Naive thymus-derived CD8-positive, alpha-beta T cell (primary cell): ENCODE measurements around the gene ERCC6L2. TPM values are rescaled to one million over a fixed set of nuclear protein-coding genes. Genes with fewer than 3 reads are reported as not detected.

ENCODE experiments used
- ATAC-seq, 2 donors: fragments of 150-1000 bp; cut with Tn5 transposase in 1 of 2; sonication (Bioruptor Pico), chemical (Tn5 transposase) in 1 of 2; 1 replicate in 1 of 2; 2 replicates in 1 of 2; pipeline ENCODE4 v1.10.0; 2021; ENCODE audit warnings: mild to moderate bottlenecking in 2 of 2, moderate library complexity in 2 of 2
- POLR2A ChIA-PET: fragments of 350-600 bp; sonication (Branson Sonifier 250); formaldehyde crosslinking; loops from one replicate; lab custom pipeline; 2021; ENCODE audit warnings: antibody characterized with exemption; lab: Charles Lee
- DNase-seq, 10 donors: peaks; one replicate each; pipeline versions ENCODE4 v3.0.0 to v3.0.0-alpha.2; 2020 to 2022
- H3K27ac Mint-ChIP-seq, 10 donors: one replicate each; pipeline ENCODE4 v1.8.0; 2020 to 2022; ENCODE audit warnings: mild to moderate bottlenecking in 10 of 10, mixed read lengths in 10 of 10, moderate library complexity in 4 of 10, inconsistent platforms in 1 of 10
- H3K27me3 Mint-ChIP-seq, 5 donors: one replicate each; pipeline ENCODE4 v1.8.0; 2021 to 2022; ENCODE audit warnings: mixed read lengths in 5 of 5
- H3K36me3 Mint-ChIP-seq, 3 donors: one replicate each; pipeline ENCODE4 v1.8.0; 2020 to 2022; ENCODE audit warnings: mixed read lengths in 3 of 3, mild to moderate bottlenecking in 2 of 3, inconsistent platforms in 1 of 3
- H3K4me1 Mint-ChIP-seq, 4 donors: one replicate each; pipeline ENCODE4 v1.8.0; 2021 to 2022; ENCODE audit warnings: mixed read lengths in 4 of 4
- H3K4me3 Mint-ChIP-seq, 10 donors: one replicate each; pipeline ENCODE4 v1.8.0; 2020 to 2022; ENCODE audit warnings: mild to moderate bottlenecking in 10 of 10, mixed read lengths in 10 of 10, moderate library complexity in 6 of 10, inconsistent platforms in 1 of 10
- H3K9me3 Mint-ChIP-seq, 9 donors: one replicate each; pipeline ENCODE4 v1.8.0; 2020 to 2022; ENCODE audit warnings: mixed read lengths in 9 of 9, mild to moderate bottlenecking in 3 of 9, inconsistent platforms in 1 of 9, moderate library complexity in 1 of 9
- polyA plus RNA-seq, 3 donors: library from polyadenylated mRNA; unstranded; fragments of 300-500 nt; fragmentation: Illumina TruSeq; gene quantifications; one replicate each; pipeline ENCODE4 v1.2.3, GENCODE V29; 2021
- total RNA-seq, 8 experiments: library from RNA in 2 of 8; stranded (reverse) in 2 of 8; gene quantifications; one replicate each; pipeline ENCODE4 v1.2.3 and lab custom pipeline; 2021 to 2026

The ERCC6L2 gene, protein sequence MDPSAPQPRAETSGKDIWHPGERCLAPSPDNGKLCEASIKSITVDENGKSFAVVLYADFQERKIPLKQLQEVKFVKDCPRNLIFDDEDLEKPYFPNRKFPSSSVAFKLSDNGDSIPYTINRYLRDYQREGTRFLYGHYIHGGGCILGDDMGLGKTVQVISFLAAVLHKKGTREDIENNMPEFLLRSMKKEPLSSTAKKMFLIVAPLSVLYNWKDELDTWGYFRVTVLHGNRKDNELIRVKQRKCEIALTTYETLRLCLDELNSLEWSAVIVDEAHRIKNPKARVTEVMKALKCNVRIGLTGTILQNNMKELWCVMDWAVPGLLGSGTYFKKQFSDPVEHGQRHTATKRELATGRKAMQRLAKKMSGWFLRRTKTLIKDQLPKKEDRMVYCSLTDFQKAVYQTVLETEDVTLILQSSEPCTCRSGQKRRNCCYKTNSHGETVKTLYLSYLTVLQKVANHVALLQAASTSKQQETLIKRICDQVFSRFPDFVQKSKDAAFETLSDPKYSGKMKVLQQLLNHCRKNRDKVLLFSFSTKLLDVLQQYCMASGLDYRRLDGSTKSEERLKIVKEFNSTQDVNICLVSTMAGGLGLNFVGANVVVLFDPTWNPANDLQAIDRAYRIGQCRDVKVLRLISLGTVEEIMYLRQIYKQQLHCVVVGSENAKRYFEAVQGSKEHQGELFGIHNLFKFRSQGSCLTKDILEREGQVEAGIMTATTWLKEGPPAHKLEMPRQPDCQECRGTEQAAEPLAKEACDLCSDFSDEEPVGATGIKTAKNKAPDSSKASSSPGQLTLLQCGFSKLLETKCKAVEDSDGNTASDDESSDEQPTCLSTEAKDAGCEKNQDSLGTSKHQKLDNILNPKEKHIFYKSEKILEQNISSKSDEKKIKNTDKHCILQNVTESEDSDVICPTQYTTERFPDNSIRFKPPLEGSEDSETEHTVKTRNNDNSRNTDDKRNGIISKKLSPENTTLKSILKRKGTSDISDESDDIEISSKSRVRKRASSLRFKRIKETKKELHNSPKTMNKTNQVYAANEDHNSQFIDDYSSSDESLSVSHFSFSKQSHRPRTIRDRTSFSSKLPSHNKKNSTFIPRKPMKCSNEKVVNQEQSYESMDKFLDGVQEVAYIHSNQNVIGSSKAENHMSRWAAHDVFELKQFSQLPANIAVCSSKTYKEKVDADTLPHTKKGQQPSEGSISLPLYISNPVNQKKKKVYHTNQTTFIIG (N-terminal part only)
- total RNA-seq (10 to 100 TPM; 78.0 to 78.4 TPM), polyA plus RNA-seq (10 to 100 TPM; 45.7 to 89.4 (median 62.8) TPM), total RNA-seq (lab: John Stamatoyannopoulos, UW) (75.1 to 171 (median 140) reads per million in 6 experiments)

DNA sequence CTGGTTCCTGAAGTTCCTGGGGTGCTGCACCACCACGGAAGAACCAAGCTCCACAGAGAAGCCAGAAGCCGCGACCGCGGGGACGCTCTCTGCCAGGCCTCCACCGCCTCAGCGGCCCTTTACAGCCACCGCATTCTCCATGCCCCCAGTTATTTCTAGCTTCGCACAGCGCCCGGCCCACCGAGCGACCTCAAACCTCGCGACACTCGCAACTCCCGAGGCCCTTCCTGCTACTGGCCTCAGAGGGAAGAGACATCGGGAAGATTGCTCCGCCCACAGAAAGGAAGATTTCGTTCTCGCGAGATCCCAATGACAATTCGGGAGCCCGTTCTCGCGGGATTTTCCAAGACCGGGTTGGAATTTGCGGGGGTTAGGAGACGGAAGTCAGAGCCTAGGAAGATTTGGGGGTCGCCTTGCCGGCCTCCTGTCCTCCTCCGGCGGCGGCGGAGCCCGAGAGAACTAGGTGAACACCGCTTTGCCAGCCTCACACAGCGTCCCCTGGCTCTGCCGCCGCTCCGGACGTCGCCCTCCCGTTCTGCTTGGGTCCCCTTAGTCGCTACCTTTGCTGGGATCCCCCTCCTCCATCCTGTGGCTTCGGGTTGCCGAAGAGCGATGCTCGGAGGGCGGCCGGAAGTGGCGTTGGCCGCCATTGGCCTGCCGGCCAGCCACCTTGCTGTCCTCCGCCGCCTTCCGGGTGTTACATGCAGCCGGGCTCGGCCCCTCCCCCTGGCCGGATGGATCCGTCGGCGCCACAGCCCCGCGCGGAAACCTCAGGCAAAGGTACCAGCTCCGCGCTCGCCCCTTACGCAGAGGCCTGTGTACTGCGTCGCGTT lies at the start of gene ERCC6L2:
Gene ERCC6L2, plus strand, starts transcription at position 387 of the 833 bp plus-strand sequence. Its CDS starts 348 bp downstream, at position 735.
- Mint-ChIP-seq H3K4me1 (peaks cover 13 to 37% (median 27%) of the 10 kb centered on the region in 4 donors), H3K9me3 (peaks cover 0 to 22% (median 12%) of the 10 kb centered on the region in 9 donors), H3K27me3 (no peaks in the 10 kb centered on the region), H3K4me3 (no peak within 1 kb of the TSS), H3K27ac (no peak within 1 kb of the TSS), H3K36me3 (peaks cover 22 to 41% (median 41%) of the 10 kb centered on the region in 3 donors)
- ATAC-seq (peak; percentile 74 to 76), DNase-seq (peak; percentile 82 to 96 (median 92))
- POLR2A ChIA-PET: interaction anchor here (0.5 to 5.8 kb wide), 29 partner anchors 12 to 381 kb away, joined by 3 to 120 read pairs (median 5); no protein-coding TSS in a partner anchor

DNA sequence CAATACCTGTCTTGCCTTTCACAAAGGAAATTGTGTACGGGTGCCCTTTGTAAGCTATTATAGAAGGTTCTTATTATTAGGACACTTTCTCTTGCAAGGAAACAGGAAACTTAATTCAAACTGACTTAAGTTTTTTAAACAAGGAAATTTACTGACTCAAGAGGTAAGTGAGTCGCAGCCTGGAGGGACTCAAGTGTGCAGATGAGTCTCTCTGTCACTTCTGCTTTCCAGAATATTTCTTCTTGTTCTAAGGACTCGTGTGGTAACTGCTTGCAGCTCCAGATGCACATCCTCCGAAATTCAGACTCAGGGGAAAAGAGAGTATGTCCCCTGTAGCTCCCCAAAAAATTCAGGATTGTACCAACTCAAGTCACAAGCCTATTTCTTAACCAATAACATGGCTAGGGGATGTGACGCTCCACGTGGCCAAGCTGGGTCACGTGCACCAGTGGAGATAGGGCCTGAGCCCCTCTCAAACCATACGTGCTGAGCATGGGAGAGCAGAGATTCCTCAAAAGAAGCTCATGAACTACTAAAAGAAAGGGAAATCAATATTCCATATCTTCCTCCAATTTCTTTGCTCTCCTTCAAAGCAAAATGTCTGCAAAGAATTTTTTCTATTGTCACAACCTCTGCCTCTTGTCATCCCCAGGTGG lies 49.2 kb upstream of the ERCC6L2 start:
- Mint-ChIP-seq H3K27me3 (peaks cover 0 to 9% (median 0%) of the 10 kb centered on the region in 5 donors), H3K36me3 (peaks cover 0 to 2% (median 0%) of the 10 kb centered on the region in 3 donors), H3K4me1 (peaks cover 10 to 19% (median 12%) of the 10 kb centered on the region in 4 donors), H3K9me3 (no peaks in the 10 kb centered on the region), H3K4me3 (no peak overlapping the region), H3K27ac (no peak overlapping the region)
- DNase-seq: no peak
- no peak for ATAC-seq
- POLR2A ChIA-PET: no interaction called here

DNA sequence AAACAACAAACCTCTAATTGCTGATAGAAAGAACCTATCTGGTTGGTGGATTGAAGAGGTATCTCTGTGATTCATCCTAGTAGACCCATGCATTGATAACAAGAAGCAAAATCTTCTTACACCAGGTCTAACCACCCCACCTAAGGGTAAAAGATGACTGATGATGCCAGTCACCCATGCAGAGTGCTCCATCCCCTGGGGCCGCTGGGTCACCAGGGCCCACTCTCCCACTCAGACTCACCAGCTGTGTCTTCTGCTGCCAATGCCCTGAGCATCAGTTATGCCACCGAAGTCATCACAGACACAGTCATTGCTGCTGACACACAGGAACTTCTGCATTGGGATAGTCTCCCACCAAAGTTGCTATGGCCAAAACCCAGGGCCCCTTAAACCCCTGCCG lies 44.7 kb upstream of the ERCC6L2 start:
- H3K36me3 Mint-ChIP-seq: peaks cover 0 to 2% (median 0%) of the 10 kb centered on the region in 3 donors
- peaks cover 0 to 12% (median 0%) of the 10 kb centered on the region in 5 donors for H3K27me3 Mint-ChIP-seq
- no peak overlapping the region for H3K4me3 Mint-ChIP-seq
- ATAC-seq (no peak), DNase-seq (no peak)
- H3K4me1 Mint-ChIP-seq: peaks cover 10 to 19% (median 15%) of the 10 kb centered on the region in 4 donors
- H3K9me3 Mint-ChIP-seq: no peaks in the 10 kb centered on the region
- H3K27ac Mint-ChIP-seq: no peak overlapping the region
- POLR2A ChIA-PET: no interaction called here

DNA sequence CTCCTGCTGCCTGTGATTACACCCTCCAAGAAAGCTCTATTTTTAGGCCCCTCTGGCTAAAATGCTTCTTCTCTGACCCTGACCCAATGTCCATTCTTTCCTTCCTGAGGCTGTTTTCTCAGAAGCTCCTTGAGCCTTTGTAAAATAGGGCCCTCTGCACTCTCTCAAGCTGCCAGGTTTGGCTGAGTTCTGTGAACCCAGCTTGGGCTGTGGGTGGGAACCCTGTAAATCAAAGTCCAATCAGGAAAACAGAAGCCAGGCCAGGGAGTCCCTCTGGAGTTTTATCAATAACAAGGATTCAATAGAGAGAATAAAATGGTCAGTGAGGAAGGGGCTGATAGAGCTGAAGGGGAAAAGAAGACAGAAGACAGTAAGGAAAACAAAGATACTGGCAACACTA lies 43.7 kb upstream of the ERCC6L2 start:
- DNase-seq: no peak
- Mint-ChIP-seq H3K36me3 (peaks cover 0 to 2% (median 0%) of the 10 kb centered on the region in 3 donors), H3K27ac (peak overlapping the region in 3 of 10 donors; percentile 35 to 80 (median 45)), H3K9me3 (no peaks in the 10 kb centered on the region), H3K4me3 (no peak overlapping the region), H3K4me1 (peaks cover 10 to 18% (median 15%) of the 10 kb centered on the region in 4 donors), H3K27me3 (peaks cover 0 to 12% (median 0%) of the 10 kb centered on the region in 5 donors)
- POLR2A ChIA-PET: no interaction called here
- ATAC-seq: no peak

DNA sequence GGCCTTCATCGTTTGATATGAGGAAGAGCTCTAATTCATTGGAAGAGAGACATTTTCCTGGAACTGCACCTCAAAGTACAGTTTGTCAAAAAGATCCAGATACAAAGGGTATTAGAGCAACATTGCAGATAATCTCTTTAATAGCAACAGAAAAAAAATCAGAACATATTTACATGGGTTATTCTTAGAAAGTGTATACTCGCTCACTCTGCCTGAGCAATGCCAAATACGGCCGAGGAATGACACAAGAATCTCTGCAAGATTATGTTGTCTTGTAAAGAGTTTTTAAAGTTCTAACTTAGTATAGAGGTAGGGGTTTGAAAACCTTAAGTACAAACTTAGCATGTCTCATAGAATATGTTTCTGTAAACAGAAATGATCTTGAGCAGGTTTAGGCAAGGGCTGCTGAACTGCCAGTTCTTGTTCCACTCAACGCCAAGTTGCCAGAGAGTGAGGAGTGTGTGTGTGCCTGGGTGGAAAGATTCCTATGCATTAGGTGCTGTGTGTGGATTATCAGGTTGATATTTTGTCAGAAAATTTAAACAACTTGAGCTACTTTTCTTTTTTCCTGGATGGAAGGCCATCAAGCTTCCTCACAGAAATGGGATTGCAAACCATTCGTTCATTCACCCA lies 41.8 kb upstream of the ERCC6L2 start:
- H3K4me3 Mint-ChIP-seq: no peak overlapping the region
- DNase-seq (no peak), ATAC-seq (no peak)
- H3K27me3 Mint-ChIP-seq: peaks cover 0 to 7% (median 0%) of the 10 kb centered on the region in 5 donors
- POLR2A ChIA-PET: no interaction called here
- H3K4me1 Mint-ChIP-seq: peaks cover 12 to 18% (median 12%) of the 10 kb centered on the region in 4 donors
- H3K36me3 Mint-ChIP-seq: peaks cover 0 to 7% (median 0%) of the 10 kb centered on the region in 3 donors
- H3K9me3 Mint-ChIP-seq: no peaks in the 10 kb centered on the region
- H3K27ac Mint-ChIP-seq: no peak overlapping the region

DNA sequence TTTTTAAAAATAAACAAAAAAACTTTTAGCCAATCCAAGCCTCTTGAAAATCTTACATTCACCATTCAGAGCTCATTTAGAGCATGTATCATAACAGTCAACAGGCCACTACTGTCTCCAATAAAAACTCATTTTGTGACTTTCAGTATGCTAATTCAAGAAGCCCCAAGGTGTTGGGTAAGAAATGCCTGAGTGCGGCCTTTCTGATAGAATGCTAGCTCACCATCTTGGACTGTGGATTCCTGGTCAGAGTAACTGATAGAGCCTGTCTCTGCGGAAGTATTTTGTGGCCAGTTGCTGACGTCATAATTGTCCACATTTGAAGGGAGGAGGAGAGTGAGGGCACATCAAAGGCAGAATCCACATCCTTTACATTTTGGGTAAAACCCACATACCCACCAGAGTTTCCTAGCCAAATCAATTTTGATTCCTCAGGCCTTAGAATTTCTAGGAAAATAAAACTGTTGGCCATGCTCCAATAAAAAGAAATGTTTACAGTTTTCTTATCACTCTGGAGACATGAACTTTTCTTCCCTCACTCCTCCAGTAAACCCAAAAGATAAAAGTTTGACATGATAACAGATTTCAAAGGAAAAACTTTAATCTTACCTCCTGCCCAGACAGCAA lies 41.1 kb upstream of the ERCC6L2 start:
- Mint-ChIP-seq H3K27ac (peak overlapping the region in 1 of 10 donors; percentile 47), H3K9me3 (no peaks in the 10 kb centered on the region), H3K27me3 (peaks cover 0 to 7% (median 0%) of the 10 kb centered on the region in 5 donors), H3K4me1 (peaks cover 12 to 18% (median 12%) of the 10 kb centered on the region in 4 donors), H3K36me3 (peaks cover 0 to 7% (median 0%) of the 10 kb centered on the region in 3 donors), H3K4me3 (no peak overlapping the region)
- DNase-seq (no peak), ATAC-seq (no peak)
- POLR2A ChIA-PET: no interaction called here

DNA sequence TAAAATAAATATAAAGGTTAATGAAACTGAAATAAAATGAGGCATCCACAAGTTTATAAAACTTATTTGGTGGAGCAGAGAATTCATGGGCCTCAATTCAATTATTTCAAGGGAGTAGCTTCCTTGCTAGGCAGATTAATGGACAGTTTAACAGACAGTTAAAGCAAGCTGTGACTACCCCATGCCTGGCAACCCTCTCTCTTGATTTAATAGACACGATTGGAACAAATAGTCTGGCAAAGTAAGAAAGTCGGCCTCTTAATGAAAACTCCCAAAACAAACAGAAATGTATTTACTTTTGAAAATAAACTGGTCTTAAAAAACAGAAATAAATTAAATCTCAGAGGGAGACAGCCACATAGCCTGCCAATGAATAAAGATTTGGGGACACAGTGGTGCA lies 40.1 kb upstream of the ERCC6L2 start:
- Mint-ChIP-seq H3K9me3 (no peaks in the 10 kb centered on the region), H3K36me3 (peaks cover 0 to 5% (median 0%) of the 10 kb centered on the region in 3 donors), H3K4me3 (no peak overlapping the region), H3K4me1 (peaks cover 9 to 18% (median 12%) of the 10 kb centered on the region in 4 donors), H3K27me3 (peaks cover 0 to 3% (median 0%) of the 10 kb centered on the region in 5 donors), H3K27ac (no peak overlapping the region)
- DNase-seq: no peak
- ATAC-seq: no peak
- POLR2A ChIA-PET: no interaction called here

DNA sequence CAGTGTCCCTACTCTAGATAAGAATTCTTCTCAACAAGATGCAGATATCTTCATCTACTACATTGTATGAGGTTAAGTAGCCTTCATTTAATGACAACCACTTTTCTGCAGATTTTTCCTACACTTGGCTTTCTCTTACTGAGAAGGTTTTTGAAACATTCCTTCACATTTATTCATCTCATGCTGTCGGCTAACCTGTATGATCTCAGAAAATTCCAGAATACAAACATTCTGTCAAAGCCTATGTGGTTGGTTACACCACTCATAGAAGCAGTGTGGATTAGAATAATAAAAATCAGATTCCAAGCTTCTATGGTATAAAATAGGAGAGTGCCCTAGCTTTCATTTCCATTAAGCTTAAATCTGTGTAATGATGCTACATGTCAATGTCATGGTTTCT lies 39.4 kb upstream of the ERCC6L2 start:
- no peak for DNase-seq
- peaks cover 0 to 3% (median 0%) of the 10 kb centered on the region in 5 donors for H3K27me3 Mint-ChIP-seq
- peaks cover 0 to 5% (median 0%) of the 10 kb centered on the region in 3 donors for H3K36me3 Mint-ChIP-seq
- H3K9me3 Mint-ChIP-seq: no peaks in the 10 kb centered on the region
- H3K4me3 Mint-ChIP-seq: no peak overlapping the region
- no peak overlapping the region for H3K27ac Mint-ChIP-seq
- H3K4me1 Mint-ChIP-seq: peaks cover 12 to 18% (median 12%) of the 10 kb centered on the region in 4 donors
- no peak for ATAC-seq
- POLR2A ChIA-PET: no interaction called here

DNA sequence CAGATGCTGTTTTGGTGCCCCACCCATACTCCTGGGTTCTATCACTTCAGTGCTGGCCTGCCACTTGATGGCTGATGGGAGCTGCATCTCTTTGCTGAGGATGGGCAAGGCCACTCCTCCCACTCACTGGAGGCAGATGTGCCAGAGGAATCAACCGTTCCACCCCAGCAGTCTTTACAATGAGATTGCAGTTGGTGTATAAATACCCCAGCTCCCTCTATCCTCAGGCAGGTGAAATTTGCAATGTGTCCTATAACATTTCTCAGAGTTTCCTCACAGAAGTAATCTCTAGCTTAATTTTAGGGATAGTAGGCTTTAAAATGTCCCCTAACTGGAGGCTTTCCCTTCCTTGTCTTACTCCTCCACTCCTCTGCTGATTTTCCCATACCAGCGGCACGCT lies 36.5 kb upstream of the ERCC6L2 start:
- peaks cover 0 to 5% (median 0%) of the 10 kb centered on the region in 3 donors for H3K36me3 Mint-ChIP-seq
- no peaks in the 10 kb centered on the region for H3K27me3 Mint-ChIP-seq
- no peak for DNase-seq
- H3K27ac Mint-ChIP-seq: no peak overlapping the region
- H3K4me3 Mint-ChIP-seq: no peak overlapping the region
- peaks cover 0 to 6% (median 0%) of the 10 kb centered on the region in 9 donors for H3K9me3 Mint-ChIP-seq
- POLR2A ChIA-PET: no interaction called here
- no peak for ATAC-seq
- peaks cover 8 to 12% (median 11%) of the 10 kb centered on the region in 4 donors for H3K4me1 Mint-ChIP-seq

DNA sequence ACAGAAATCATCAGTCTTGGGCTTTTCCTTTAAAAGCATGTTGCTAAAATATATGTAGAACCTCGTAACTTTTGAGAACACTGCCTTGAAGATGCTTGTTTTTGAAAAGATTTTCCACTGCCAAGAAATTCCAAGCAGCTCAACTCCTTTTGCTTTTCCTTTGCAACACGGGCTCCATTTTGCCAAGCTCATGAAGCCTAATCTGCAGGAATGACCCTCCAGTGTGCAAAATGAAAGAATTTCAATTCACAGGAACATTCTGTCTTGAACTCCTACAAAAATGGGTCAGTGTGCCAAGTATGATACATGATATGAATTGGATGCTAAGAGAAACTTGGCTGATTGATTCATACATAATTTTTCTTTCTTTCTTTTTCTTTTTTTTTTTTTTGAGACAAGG lies 35.4 kb upstream of the ERCC6L2 start:
- no peak for ATAC-seq
- DNase-seq: no peak
- Mint-ChIP-seq H3K4me3 (no peak overlapping the region), H3K36me3 (peaks cover 0 to 5% (median 0%) of the 10 kb centered on the region in 3 donors), H3K27ac (no peak overlapping the region), H3K4me1 (peaks cover 0 to 5% (median 1%) of the 10 kb centered on the region in 4 donors), H3K27me3 (no peaks in the 10 kb centered on the region), H3K9me3 (peaks cover 0 to 6% (median 0%) of the 10 kb centered on the region in 9 donors)
- POLR2A ChIA-PET: no interaction called here
